ENCODE results near the gene HOXB6.

HOXB6 gene

GRCh38 chr17:48634493-48635208, 29.9 kb upstream of the HOXB6 start:
- DNase-seq (ENCODE audit: low read depth), result no peak

- DNase-seq (ENCODE audit: low read depth), result no peak
These were observed 28.5 kb upstream of the HOXB6 start for GRCh38 chr17:48633266-48633677.

- DNase-seq (ENCODE audit: low read depth), result no peak
These were observed 27.9 kb upstream of the HOXB6 start for GRCh38 chr17:48632579-48633265.

- no peak for DNase-seq (ENCODE audit: low read depth)
These were observed 27.1 kb upstream of the HOXB6 start for GRCh38 chr17:48631693-48632578.

GRCh38 chr17:48630925-48631692, 26.3 kb upstream of the HOXB6 start:
- DNase-seq (ENCODE audit: low read depth), result no peak

- DNase-seq (ENCODE audit: low read depth), result no peak
These were observed 25.5 kb upstream of the HOXB6 start for GRCh38 chr17:48630009-48630924.

GRCh38 chr17:48629411-48629759, 24.6 kb upstream of the HOXB6 start:
- DNase-seq (ENCODE audit: low read depth), result no peak

GRCh38 chr17:48628649-48629410, 24.0 kb upstream of the HOXB6 start:
- no peak for DNase-seq (ENCODE audit: low read depth)

GRCh38 chr17:48627623-48628521, 23.1 kb upstream of the HOXB6 start:
- no peak for DNase-seq (ENCODE audit: low read depth)

- DNase-seq (ENCODE audit: low read depth), result no peak
These were observed 22.4 kb upstream of the HOXB6 start for GRCh38 chr17:48627118-48627597.

- no peak for DNase-seq (ENCODE audit: low read depth)
These were observed 21.7 kb upstream of the HOXB6 start, which contains the start of gene HOXB9 for GRCh38 chr17:48626245-48627117. HOXB9 (minus strand) TSS chr17:48626358; CDS start chr17:48626269, 89 bp downstream.

GRCh38 chr17:48625495-48626244, 20.9 kb upstream of the HOXB6 start:
- DNase-seq (ENCODE audit: low read depth), result no peak

- no peak for DNase-seq (ENCODE audit: low read depth)
These were observed 20.0 kb upstream of the HOXB6 start for GRCh38 chr17:48624544-48625494.

- no peak for DNase-seq (ENCODE audit: low read depth)
These were observed 19.3 kb upstream of the HOXB6 start for GRCh38 chr17:48624118-48624517.

- no peak for DNase-seq (ENCODE audit: low read depth)
These were observed 18.8 kb upstream of the HOXB6 start for GRCh38 chr17:48623583-48623982.

GRCh38 chr17:48622857-48623256, 18.1 kb upstream of the HOXB6 start:
- no peak for DNase-seq (ENCODE audit: low read depth)
